ENCODE results near the gene NUP155. TPM values are rescaled to one million over a fixed set of nuclear protein-coding genes. Genes with fewer than 3 reads are reported as not detected.
"Not testable (repeated sequence)": the region's sequence is repeated elsewhere in the genome, so short reads cannot be mapped to it uniquely, and the experiment has no call there.

Gene NUP155
- total RNA-seq, 2 donors from 2014 or later, result 68.6 to 75.3 TPM

- Mint-ChIP-seq H3K36me3 (ENCODE audit: low read depth) (peaks cover 2% of the 10 kb centered on the region), H3K27ac (peak overlapping the region; percentile 77), H3K27me3 (ENCODE audit: insufficient read depth) (no peaks in the 10 kb centered on the region), H3K4me1 (peaks cover 2% of the 10 kb centered on the region), H3K9me3 (peaks cover 27% of the 10 kb centered on the region), H3K4me3 (no peak overlapping the region)
- Histone ChIP-seq H3K27me3 (ENCODE audit: control insufficient read depth, insufficient read depth, low read length, poor library complexity, severe bottlenecking) (no peaks in the 10 kb centered on the region), H3K27ac (ENCODE audit: low read depth, low read length) (no peak overlapping the region), H3K36me3 (ENCODE audit: control insufficient read depth, insufficient read depth, low read length) (no peaks in the 10 kb centered on the region), H3K4me1 (ENCODE audit: control insufficient read depth, insufficient read depth, low read length) (no peaks in the 10 kb centered on the region), H3K9me3 (ENCODE audit: control insufficient read depth, low read length) (peaks cover 12% of the 10 kb centered on the region), H3K9ac (ENCODE audit: extremely low read depth, low read length, poor library complexity, severe bottlenecking) (no peak overlapping the region), H3K4me3 (ENCODE audit: low read length) (no peak overlapping the region)
- TF ChIP-seq, protein P1, sequence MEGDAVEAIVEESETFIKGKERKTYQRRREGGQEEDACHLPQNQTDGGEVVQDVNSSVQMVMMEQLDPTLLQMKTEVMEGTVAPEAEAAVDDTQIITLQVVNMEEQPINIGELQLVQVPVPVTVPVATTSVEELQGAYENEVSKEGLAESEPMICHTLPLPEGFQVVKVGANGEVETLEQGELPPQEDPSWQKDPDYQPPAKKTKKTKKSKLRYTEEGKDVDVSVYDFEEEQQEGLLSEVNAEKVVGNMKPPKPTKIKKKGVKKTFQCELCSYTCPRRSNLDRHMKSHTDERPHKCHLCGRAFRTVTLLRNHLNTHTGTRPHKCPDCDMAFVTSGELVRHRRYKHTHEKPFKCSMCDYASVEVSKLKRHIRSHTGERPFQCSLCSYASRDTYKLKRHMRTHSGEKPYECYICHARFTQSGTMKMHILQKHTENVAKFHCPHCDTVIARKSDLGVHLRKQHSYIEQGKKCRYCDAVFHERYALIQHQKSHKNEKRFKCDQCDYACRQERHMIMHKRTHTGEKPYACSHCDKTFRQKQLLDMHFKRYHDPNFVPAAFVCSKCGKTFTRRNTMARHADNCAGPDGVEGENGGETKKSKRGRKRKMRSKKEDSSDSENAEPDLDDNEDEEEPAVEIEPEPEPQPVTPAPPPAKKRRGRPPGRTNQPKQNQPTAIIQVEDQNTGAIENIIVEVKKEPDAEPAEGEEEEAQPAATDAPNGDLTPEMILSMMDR (conservative IDR thresholded peaks at IDR 0.05), result no peak
- 78% methylated on average over 1 of the region's 1 CpG; no CpG with 5 or more reads in 1 of the 2 experiments for WGBS, 2 experiments (ENCODE audit: insufficient coverage in 1 of 2, insufficient read length in 1 of 2)
- DNase-seq, result peak; percentile 51
Measured at GRCh38 chr5:37272511-37272910, 98.4 kb downstream of the NUP155 start.

GRCh38 chr5:37268100-37268499, 102.8 kb downstream of the NUP155 start:
- not testable (repeated sequence) for H3K4me1 ChIP-seq (ENCODE audit: control insufficient read depth, insufficient read depth, low read length); H3K4me1 Mint-ChIP-seq; H3K27ac ChIP-seq (ENCODE audit: low read depth, low read length); H3K27me3 Mint-ChIP-seq (ENCODE audit: insufficient read depth); H3K4me3 ChIP-seq (ENCODE audit: low read length); H3K27me3 ChIP-seq (ENCODE audit: control insufficient read depth, insufficient read depth, low read length, poor library complexity, severe bottlenecking); H3K9ac ChIP-seq (ENCODE audit: extremely low read depth, low read length, poor library complexity, severe bottlenecking); DNase-seq; H3K36me3 Mint-ChIP-seq (ENCODE audit: low read depth); H3K36me3 ChIP-seq (ENCODE audit: control insufficient read depth, insufficient read depth, low read length); H3K27ac Mint-ChIP-seq; H3K4me3 Mint-ChIP-seq
- H3K9me3 Mint-ChIP-seq, result peaks cover 22% of the 10 kb centered on the region
- peaks cover 12% of the 10 kb centered on the region for H3K9me3 ChIP-seq (ENCODE audit: control insufficient read depth, low read length)

DNA sequence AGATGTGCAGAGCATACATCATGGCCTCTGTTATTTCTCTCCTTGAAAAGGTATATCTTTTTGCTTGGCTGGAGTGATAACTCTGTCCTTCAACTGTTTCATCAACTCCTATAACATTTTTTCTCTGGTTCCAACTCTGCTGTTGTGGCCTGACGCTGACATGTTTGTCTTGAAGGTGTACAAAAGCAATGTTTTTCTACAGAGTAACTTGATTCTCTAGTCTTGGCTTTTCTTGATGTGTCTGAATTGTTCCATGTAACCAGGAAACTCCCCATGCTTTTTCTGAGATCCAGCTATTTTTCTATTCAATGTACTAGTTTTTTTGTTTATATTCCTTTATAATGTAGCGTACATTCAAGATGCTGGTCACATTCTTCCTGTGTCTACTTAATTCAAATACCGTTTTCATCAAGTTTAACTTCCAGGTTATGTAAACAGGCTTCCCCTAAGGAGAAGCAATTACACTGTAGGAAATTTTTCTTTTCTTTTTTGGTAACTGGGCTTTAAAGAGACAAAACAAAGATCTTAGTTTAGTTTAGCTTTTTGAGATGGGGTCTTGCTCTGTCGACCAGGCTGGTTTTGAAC, 115.0 kb downstream of the NUP155 start:
- H3K4me1 ChIP-seq (ENCODE audit: control insufficient read depth, insufficient read depth, low read length), result no peaks in the 10 kb centered on the region
- H3K27ac ChIP-seq (ENCODE audit: low read depth, low read length), result no peak overlapping the region
- peaks cover 7% of the 10 kb centered on the region for H3K9me3 ChIP-seq (ENCODE audit: control insufficient read depth, low read length)
- Mint-ChIP-seq H3K27ac (no peak overlapping the region), H3K27me3 (ENCODE audit: insufficient read depth) (no peaks in the 10 kb centered on the region), H3K36me3 (ENCODE audit: low read depth) (peaks cover 2% of the 10 kb centered on the region), H3K4me1 (no peaks in the 10 kb centered on the region), H3K9me3 (peaks cover 40% of the 10 kb centered on the region), H3K4me3 (no peak overlapping the region)
- TF ChIP-seq, protein P1 (conservative IDR thresholded peaks at IDR 0.05), result no peak
- 88 to 100% methylated on average over 1 to 3 of the region's 4 CpGs for WGBS, 2 experiments (ENCODE audit: insufficient coverage in 1 of 2, insufficient read length in 1 of 2)
- H3K9ac ChIP-seq (ENCODE audit: extremely low read depth, low read length, poor library complexity, severe bottlenecking), result no peak overlapping the region
- no peak overlapping the region for H3K4me3 ChIP-seq (ENCODE audit: low read length)
- H3K36me3 ChIP-seq (ENCODE audit: control insufficient read depth, insufficient read depth, low read length), result no peaks in the 10 kb centered on the region
- no peak for DNase-seq
- no peaks in the 10 kb centered on the region for H3K27me3 ChIP-seq (ENCODE audit: control insufficient read depth, insufficient read depth, low read length, poor library complexity, severe bottlenecking)

GRCh38 chr5:37254581-37254980, 116.3 kb downstream of the NUP155 start:
- Histone ChIP-seq H3K27me3 (ENCODE audit: control insufficient read depth, insufficient read depth, low read length, poor library complexity, severe bottlenecking) (no peaks in the 10 kb centered on the region), H3K27ac (ENCODE audit: low read depth, low read length) (no peak overlapping the region), H3K9me3 (ENCODE audit: control insufficient read depth, low read length) (peaks cover 7% of the 10 kb centered on the region), H3K36me3 (ENCODE audit: control insufficient read depth, insufficient read depth, low read length) (no peaks in the 10 kb centered on the region), H3K9ac (ENCODE audit: extremely low read depth, low read length, poor library complexity, severe bottlenecking) (no peak overlapping the region), H3K4me1 (ENCODE audit: control insufficient read depth, insufficient read depth, low read length) (no peaks in the 10 kb centered on the region), H3K4me3 (ENCODE audit: low read length) (no peak overlapping the region)
- H3K27me3 Mint-ChIP-seq (ENCODE audit: insufficient read depth), result no peaks in the 10 kb centered on the region
- no peak overlapping the region for H3K4me3 Mint-ChIP-seq
- H3K36me3 Mint-ChIP-seq (ENCODE audit: low read depth), result peaks cover 2% of the 10 kb centered on the region
- WGBS, 2 experiments (ENCODE audit: insufficient coverage in 1 of 2, insufficient read length in 1 of 2), result 97% methylated on average over 1 of the region's 1 CpG; no CpG with 5 or more reads in 1 of the 2 experiments
- H3K9me3 Mint-ChIP-seq, result peaks cover 29% of the 10 kb centered on the region
- peaks cover 4% of the 10 kb centered on the region for H3K4me1 Mint-ChIP-seq
- TF ChIP-seq, protein P1 (conservative IDR thresholded peaks at IDR 0.05), result no peak
- no peak overlapping the region for H3K27ac Mint-ChIP-seq
- no peak for DNase-seq

Data from endodermal cell (in vitro differentiated cells).